Endothelial cell of umbilical vein (primary cell): Measurements from ENCODE around the gene CTF1. TPM values are rescaled to one million over a fixed set of nuclear protein-coding genes. Genes with fewer than 3 reads are reported as not detected.

Source experiments
- BruUV-seq: library from RNA; stranded (reverse); fragments of 400-500 nt; replicated peaks from 2 replicates; lab custom pipeline; 2021; lab: Mats Ljungman, UMichigan
- CTCF ChIA-PET: fragments of 300-600, 350-600 bp; sonication (Branson Sonifier 250); formaldehyde crosslinking; loops from one replicate; lab custom pipeline; 2021; ENCODE audit warnings: antibody characterized with exemption, inconsistent platforms; lab: Charles Lee
- POLR2A ChIA-PET: fragments of 300-600, 350-600 bp; sonication (Branson Sonifier 250); formaldehyde crosslinking; loops from one replicate; lab custom pipeline; 2021; ENCODE audit warnings: antibody characterized with exemption, inconsistent platforms; lab: Charles Lee
- DNase-seq: peaks from one replicate; pipeline ENCODE4 v3.0.0-alpha.2; 2011; ENCODE audit warnings: low read depth, low spot score
- FAIRE-seq: peaks from 2 replicates; lab custom pipeline; 2011; peaks lifted over from hg19 to GRCh38; lab: Jason Lieb, UNC
- H2AFZ ChIP-seq: 2 replicates; pipeline ENCODE4 v1.6.0; 2012; ENCODE audit warnings: low read depth, low read length, control low read depth, inconsistent platforms
- H3K27ac ChIP-seq: 2 replicates; pipeline ENCODE4 v1.5.1; 2011; ENCODE audit warnings: low read depth, mild to moderate bottlenecking, control low read depth, low read length, moderate library complexity; ENCODE audit not compliant: insufficient read depth
- H3K27me3 ChIP-seq, 2 experiments: 2 replicates each; pipeline versions ENCODE4 v1.6.0 to v1.6.1; 2011; ENCODE audit warnings: low read length in 2 of 2, mixed read lengths in 1 of 2; ENCODE audit not compliant: control insufficient read depth in 2 of 2, insufficient read depth in 2 of 2
- H3K36me3 ChIP-seq, 2 experiments: 2 replicates in 1 of 2; 3 replicates in 1 of 2; pipeline ENCODE4 v1.5.1; 2011; ENCODE audit warnings: low read length in 2 of 2, mild to moderate bottlenecking in 1 of 2, moderate library complexity in 1 of 2; ENCODE audit not compliant: control insufficient read depth in 2 of 2, insufficient read depth in 2 of 2; ENCODE audit errors: extremely low read depth in 1 of 2
- H3K4me1 ChIP-seq: 3 replicates; pipeline ENCODE4 v1.5.1; 2011; ENCODE audit warnings: mild to moderate bottlenecking, low read length; ENCODE audit not compliant: control insufficient read depth, insufficient read depth; ENCODE audit errors: extremely low read depth
- H3K4me2 ChIP-seq: 2 replicates; pipeline ENCODE4 v1.6.1; 2011; ENCODE audit warnings: low read length, control low read depth, mixed read lengths; ENCODE audit not compliant: insufficient read depth
- H3K4me3 ChIP-seq, 3 experiments: fragments of 200-600 bp in 1 of 3; sonication (generic), shearing (Covaris generic) in 1 of 3; replicated peaks in 1 of 3; 2 replicates each; pipeline ENCODE4 v1.5.1; 2011 to 2016; ENCODE audit warnings: control low read depth in 3 of 3, low read length in 3 of 3, mild to moderate bottlenecking in 2 of 3, inconsistent platforms in 1 of 3, low read depth in 1 of 3, moderate library complexity in 1 of 3; ENCODE audit not compliant: insufficient read depth in 1 of 3
- H3K79me2 ChIP-seq: 2 replicates; pipeline ENCODE4 v1.6.0; 2012; ENCODE audit warnings: low read length, inconsistent platforms; ENCODE audit not compliant: control insufficient read depth, insufficient read depth
- H3K9ac ChIP-seq: replicated peaks from 2 replicates; pipeline ENCODE3; 2011; ENCODE audit warnings: low read length, control low read depth; ENCODE audit not compliant: insufficient read depth; ENCODE audit errors: extremely low read depth
- H3K9me1 ChIP-seq: replicated peaks from 3 replicates; pipeline ENCODE4 v1.6.0; 2011; ENCODE audit warnings: mild to moderate bottlenecking, low read length; ENCODE audit not compliant: control insufficient read depth, insufficient read depth; ENCODE audit errors: extremely low read depth
- H3K9me3 ChIP-seq: replicated peaks from 2 replicates; pipeline ENCODE4 v1.5.1; 2012; ENCODE audit warnings: low read length, inconsistent platforms; ENCODE audit not compliant: control insufficient read depth, insufficient read depth
- H4K20me1 ChIP-seq: replicated peaks from 2 replicates; pipeline ENCODE3; 2011; ENCODE audit warnings: mild to moderate bottlenecking, low read length; ENCODE audit not compliant: control insufficient read depth, insufficient read depth; ENCODE audit errors: extremely low read depth
- CTCF ChIP-seq, 2 donors: IDR thresholded peaks; 1 replicate in 1 of 2; 2 replicates in 1 of 2; pipeline ENCODE4 v1.5.1; 2011; ENCODE audit warnings: low read length in 2 of 2, mild to moderate bottlenecking in 2 of 2, moderate library complexity in 2 of 2, control low read depth in 1 of 2, inconsistent platforms in 1 of 2, low read depth in 1 of 2; ENCODE audit not compliant: insufficient read depth in 1 of 2; ENCODE audit errors: extremely low read depth in 1 of 2
- EZH2 ChIP-seq: IDR thresholded peaks from 2 replicates; pipeline ENCODE4 v1.6.1; 2012; ENCODE audit warnings: borderline replicate concordance, low read depth, mild to moderate bottlenecking, moderate library complexity, low read length, inconsistent platforms; ENCODE audit not compliant: severe bottlenecking
- FOS ChIP-seq: IDR thresholded peaks from 2 replicates; pipeline ENCODE4 v1.6.1; 2011; ENCODE audit warnings: mild to moderate bottlenecking, low read length, moderate library complexity, borderline replicate concordance; ENCODE audit not compliant: insufficient read depth
- GATA2 ChIP-seq: IDR thresholded peaks from 2 replicates; pipeline ENCODE4 v1.7.0; 2011; ENCODE audit warnings: low read depth, mild to moderate bottlenecking, moderate library complexity, mixed read lengths, low read length; ENCODE audit not compliant: insufficient read length, insufficient read depth
- JUN ChIP-seq: IDR thresholded peaks from 2 replicates; pipeline ENCODE4 v1.6.1; 2011; ENCODE audit warnings: borderline replicate concordance, low read depth; ENCODE audit not compliant: insufficient read length, insufficient read depth
- MAX ChIP-seq: IDR thresholded peaks from 2 replicates; pipeline ENCODE4 v1.6.1; 2011; ENCODE audit not compliant: insufficient read depth, insufficient read length
- MYC ChIP-seq: IDR thresholded peaks from one replicate; pipeline ENCODE4 v1.6.1; 2011; ENCODE audit warnings: mild to moderate bottlenecking, low read depth, low read length
- POLR2A ChIP-seq: IDR thresholded peaks from 2 replicates; pipeline ENCODE4 v1.6.1; 2012; ENCODE audit warnings: low read depth, mild to moderate bottlenecking, control low read depth, low read length
- POLR2AphosphoS5 ChIP-seq: IDR thresholded peaks from 2 replicates; pipeline ENCODE4 v1.6.1; 2012; ENCODE audit warnings: low read depth, mild to moderate bottlenecking, control low read depth, low read length, moderate library complexity; ENCODE audit not compliant: insufficient read depth
- dilution Hi-C: fragments of 300-500 bp; cut with MboI; formaldehyde crosslinking; loops from one replicate; pipeline ENCODE4 v1.15.0; 2019; ENCODE audit warnings: low sequenced_read_pairs; ENCODE audit not compliant: extremely low pct_ligation_motif_present
- intact Hi-C: fragments of 100-400 bp; cut with micrococcal nuclease; formaldehyde crosslinking; loops from one replicate; pipeline ENCODE4 v1.10.0; 2022
- polyA plus RNA-seq, 4 experiments: library from polyadenylated mRNA; depleted of rRNA in 3 of 4; stranded (reverse) in 3 of 4; unstranded in 1 of 4; fragments of >200 nt; gene quantifications; 2 replicates each; pipeline versions ENCODE4 v1.2.1 to v1.2.3, GENCODE V29; 2011 to 2012; ENCODE audit warnings: missing spikeins in 1 of 4
- total RNA-seq: library from RNA; stranded (reverse); gene quantifications from 2 replicates; pipeline ENCODE4 v1.2.3, GENCODE V29; 2021

Gene CTF1
- total and polyA plus RNA-seq, 2 donors (not counting 3 experiments of a cell fraction or from before 2014, with no cell fraction given): 1.5 to 4.7 TPM

GRCh38 chr16:30866031-30866430 is 30.4 kb upstream of the CTF1 start:
- no peaks in the 10 kb centered on the region for H3K9me3 ChIP-seq
- no TSS peak for BruUV-seq
- intact Hi-C loops: no loop called here

More at GRCh38 chr16:30866031-30866430, 30.4 kb upstream of the CTF1 start:
- POLR2A ChIA-PET: no interaction called here
- H3K79me2 ChIP-seq: no peaks in the 10 kb centered on the region
- no peak for DNase-seq
- H3K36me3 ChIP-seq: no peaks in the 10 kb centered on the region
- no peak for FAIRE-seq
- H4K20me1 ChIP-seq: no peaks in the 10 kb centered on the region
- TF ChIP-seq POLR2A (no peak), FOS (no peak), GATA2 (no peak), CTCF (IDR thresholded peaks at IDR 0.05; ENCODE audit: extremely low read depth in 1 of 2, insufficient read depth in 1 of 2, low read depth in 1 of 2, low read length in 2 of 2) (no peak), JUN (no peak), POLR2AphosphoS5 (no peak), MYC (no peak), EZH2 (no peak), MAX (no peak)
- dilution Hi-C loops: no loop called here
- H3K27ac ChIP-seq: no peak overlapping the region
- no peaks in the 10 kb centered on the region for H3K27me3 ChIP-seq
- H2AFZ ChIP-seq: no peak overlapping the region
- H3K4me1 ChIP-seq: no peaks in the 10 kb centered on the region
- H3K4me2 ChIP-seq: no peak overlapping the region
- CTCF ChIA-PET: no interaction called here
- H3K4me3 ChIP-seq: no peak overlapping the region
- no peak overlapping the region for H3K9ac ChIP-seq
- no peaks in the 10 kb centered on the region for H3K9me1 ChIP-seq
